Measurements from ENCODE around the gene GLCE.

Gene GLCE

GRCh38 chr15:69160141-69160993 lies at the start of gene GLCE:
Gene GLCE, plus strand, starts transcription at chr15:69160635. Its CDS starts 95,172 bp downstream, at chr15:69255807.
- peak; percentile 95 for DNase-seq (ENCODE audit: low spot score)

- no peak for DNase-seq (ENCODE audit: low spot score)
Measured at GRCh38 chr15:69114331-69114928, 46.0 kb upstream of the GLCE start.

- no peak for DNase-seq (ENCODE audit: low spot score)
Measured at GRCh38 chr15:69115031-69115430, 45.4 kb upstream of the GLCE start.

- no peak for DNase-seq (ENCODE audit: low spot score)
Measured at GRCh38 chr15:69116391-69116790, 44.0 kb upstream of the GLCE start.

- DNase-seq (ENCODE audit: low spot score), result no peak
Measured at GRCh38 chr15:69117431-69117871, 43.0 kb upstream of the GLCE start.

- DNase-seq (ENCODE audit: low spot score), result no peak
Measured at GRCh38 chr15:69118089-69118488, 42.3 kb upstream of the GLCE start.

GRCh38 chr15:69119001-69119400 lies 41.4 kb upstream of the GLCE start:
- DNase-seq (ENCODE audit: low spot score), result no peak

- no peak for DNase-seq (ENCODE audit: low spot score)
Measured at GRCh38 chr15:69119683-69120395, 40.6 kb upstream of the GLCE start.

GRCh38 chr15:69120732-69121131 lies 39.7 kb upstream of the GLCE start:
- DNase-seq (ENCODE audit: low spot score), result no peak

- no peak for DNase-seq (ENCODE audit: low spot score)
Measured at GRCh38 chr15:69121198-69121828, 39.1 kb upstream of the GLCE start.

- DNase-seq (ENCODE audit: low spot score), result no peak
Measured at GRCh38 chr15:69125236-69125635, 35.2 kb upstream of the GLCE start.

GRCh38 chr15:69126054-69126469 lies 34.4 kb upstream of the GLCE start:
- no peak for DNase-seq (ENCODE audit: low spot score)

GRCh38 chr15:69127306-69127705 lies 33.1 kb upstream of the GLCE start:
- no peak for DNase-seq (ENCODE audit: low spot score)

- no peak for DNase-seq (ENCODE audit: low spot score)
Measured at GRCh38 chr15:69128667-69129311, 31.6 kb upstream of the GLCE start.

GRCh38 chr15:69131362-69132220 lies 28.8 kb upstream of the GLCE start:
- DNase-seq (ENCODE audit: low spot score), result no peak

- DNase-seq (ENCODE audit: low spot score), result no peak
Measured at GRCh38 chr15:69132430-69132829, 28.0 kb upstream of the GLCE start.

GRCh38 chr15:69132977-69133861 lies 27.2 kb upstream of the GLCE start:
- DNase-seq (ENCODE audit: low spot score), result no peak

GRCh38 chr15:69133862-69134519 lies 26.4 kb upstream of the GLCE start:
- no peak for DNase-seq (ENCODE audit: low spot score)

GRCh38 chr15:69134791-69135190 lies 25.6 kb upstream of the GLCE start:
- no peak for DNase-seq (ENCODE audit: low spot score)

Measured in RKO (cell line).